ENCODE results near the gene NCAM1.

The NCAM1 gene

DNA sequence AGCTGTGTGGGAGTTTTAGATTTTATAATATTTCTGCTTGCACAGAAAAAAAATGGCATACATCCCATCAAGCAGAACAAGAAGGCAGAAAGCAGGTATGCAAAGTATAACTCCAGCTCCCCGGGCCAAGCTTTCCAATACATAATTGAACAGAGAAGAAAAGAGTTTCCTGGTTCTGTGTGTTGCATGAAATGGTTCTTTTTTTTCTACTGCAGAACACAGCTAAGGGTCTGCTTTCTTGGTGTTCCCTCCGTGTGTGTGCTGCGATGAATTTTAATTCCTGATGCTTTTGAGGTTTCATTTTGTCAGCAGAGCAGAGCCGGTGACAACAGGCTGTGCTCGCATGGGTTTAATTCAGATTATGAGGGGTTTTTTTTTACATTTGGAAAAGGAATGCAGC is 282.5 kb downstream of the NCAM1 start:
- Histone ChIP-seq H3K4me3 (ENCODE audit: insufficient read length, low read depth) (no peak overlapping the region), H3K36me3 (ENCODE audit: insufficient read depth, insufficient read length, low read length) (no peaks in the 10 kb centered on the region), H3K9ac (ENCODE audit: insufficient read length, low read depth) (no peak overlapping the region), H3K4me1 (ENCODE audit: insufficient read depth, insufficient read length) (peaks cover 2% of the 10 kb centered on the region), H3K27me3 (ENCODE audit: insufficient read depth, insufficient read length) (no peaks in the 10 kb centered on the region), H3K9me3 (ENCODE audit: insufficient read depth, low read length) (no peaks in the 10 kb centered on the region)
- DNase-seq (ENCODE audit: low read depth, low spot score) = no peak
- no peak for TF ChIP-seq ZNF274 (IDR thresholded peaks at IDR 0.05; ENCODE audit: low read depth, low read length)

DNA sequence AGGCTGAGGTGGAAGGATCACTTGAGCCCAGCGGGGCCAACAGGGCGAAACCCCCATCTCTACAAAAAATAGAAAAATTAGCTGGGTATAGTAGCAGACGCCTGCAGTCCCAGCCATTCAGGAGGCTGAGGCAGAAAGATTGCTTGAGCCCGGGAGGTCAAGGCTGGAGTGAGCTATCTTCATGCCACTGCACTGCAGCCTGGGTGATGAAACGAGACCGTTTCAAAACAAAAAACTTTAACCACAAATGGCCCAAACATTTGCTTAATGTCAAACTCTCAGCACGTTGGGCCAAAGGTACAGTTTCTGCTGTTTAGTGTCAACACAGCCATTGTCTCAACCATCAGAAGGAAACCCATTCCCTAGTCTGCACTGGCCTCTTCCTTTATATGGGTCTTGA is 284.0 kb downstream of the NCAM1 start:
- Histone ChIP-seq H3K9ac (ENCODE audit: insufficient read length, low read depth) (no peak overlapping the region), H3K36me3 (ENCODE audit: insufficient read depth, insufficient read length, low read length) (no peaks in the 10 kb centered on the region), H3K9me3 (ENCODE audit: insufficient read depth, low read length) (no peaks in the 10 kb centered on the region), H3K4me1 (ENCODE audit: insufficient read depth, insufficient read length) (peaks cover 2% of the 10 kb centered on the region), H3K27me3 (ENCODE audit: insufficient read depth, insufficient read length) (no peaks in the 10 kb centered on the region), H3K4me3 (ENCODE audit: insufficient read length, low read depth) (no peak overlapping the region)
- TF ChIP-seq YY1 (IDR thresholded peaks at IDR 0.05; ENCODE audit: insufficient read depth, insufficient read length) = no peak
- no peak for TF ChIP-seq ZNF274 (IDR thresholded peaks at IDR 0.05; ENCODE audit: low read depth, low read length)
- no peak for TF ChIP-seq SUZ12 (IDR thresholded peaks at IDR 0.05; ENCODE audit: extremely low read depth, insufficient read depth, insufficient read length)
- DNase-seq (ENCODE audit: low read depth, low spot score) = no peak

DNA sequence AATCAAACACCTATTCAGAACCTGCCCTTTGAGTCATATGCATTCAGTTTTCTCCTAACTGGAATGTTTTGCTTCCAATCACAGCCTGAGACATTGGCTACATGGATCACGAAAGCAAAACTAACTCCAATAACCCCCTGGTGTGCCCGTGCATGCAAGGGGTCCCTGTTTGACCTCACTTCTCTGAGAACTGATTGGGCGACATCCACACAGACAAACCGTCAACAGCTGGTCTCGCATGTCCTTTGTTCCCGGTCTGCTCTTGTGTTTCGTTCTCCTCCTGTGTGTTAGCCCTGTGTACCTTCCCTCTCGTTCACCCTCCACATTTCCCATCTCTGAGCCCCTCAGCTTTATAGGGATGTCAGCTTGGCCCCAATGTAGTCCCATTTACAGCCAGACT is 286.0 kb downstream of the NCAM1 start:
- DNase-seq (ENCODE audit: low read depth, low spot score) = no peak
- H3K27me3 ChIP-seq (ENCODE audit: insufficient read depth, insufficient read length) = no peaks in the 10 kb centered on the region
- H3K36me3 ChIP-seq (ENCODE audit: insufficient read depth, insufficient read length, low read length) = no peaks in the 10 kb centered on the region
- no peak overlapping the region for H3K4me3 ChIP-seq (ENCODE audit: insufficient read length, low read depth)
- H3K9ac ChIP-seq (ENCODE audit: insufficient read length, low read depth) = no peak overlapping the region
- TF ChIP-seq YY1 (IDR thresholded peaks at IDR 0.05; ENCODE audit: insufficient read depth, insufficient read length) = no peak
- no peaks in the 10 kb centered on the region for H3K9me3 ChIP-seq (ENCODE audit: insufficient read depth, low read length)
- peaks cover 2% of the 10 kb centered on the region for H3K4me1 ChIP-seq (ENCODE audit: insufficient read depth, insufficient read length)

DNA sequence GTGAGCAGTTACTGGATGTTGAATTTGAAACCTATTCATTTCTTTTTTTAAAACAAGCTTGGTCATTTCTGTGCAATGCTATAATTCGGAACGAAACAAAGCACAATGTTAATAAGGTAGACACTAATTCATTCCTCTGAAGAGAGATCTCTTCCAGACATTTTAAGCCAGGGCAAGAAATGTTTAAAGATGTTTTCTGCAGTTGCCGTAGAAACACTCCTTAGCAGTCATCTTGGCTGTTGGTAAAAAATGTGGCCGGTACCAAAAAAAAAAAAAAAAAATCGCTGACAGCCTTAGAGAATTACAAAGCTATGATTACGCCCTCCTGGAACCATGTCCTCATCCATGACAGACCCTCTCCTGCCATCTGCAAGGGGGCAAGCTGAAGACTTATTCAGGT is 286.7 kb downstream of the NCAM1 start:
- no peaks in the 10 kb centered on the region for H3K36me3 ChIP-seq (ENCODE audit: insufficient read depth, insufficient read length, low read length)
- TF ChIP-seq YY1 (IDR thresholded peaks at IDR 0.05; ENCODE audit: insufficient read depth, insufficient read length) (no peak), ZNF274 (IDR thresholded peaks at IDR 0.05; ENCODE audit: low read depth, low read length) (no peak), SUZ12 (IDR thresholded peaks at IDR 0.05; ENCODE audit: extremely low read depth, insufficient read depth, insufficient read length) (no peak)
- peaks cover 2% of the 10 kb centered on the region for H3K4me1 ChIP-seq (ENCODE audit: insufficient read depth, insufficient read length)
- H3K4me3 ChIP-seq (ENCODE audit: insufficient read length, low read depth) = no peak overlapping the region
- H3K9me3 ChIP-seq (ENCODE audit: insufficient read depth, low read length) = no peaks in the 10 kb centered on the region
- H3K9ac ChIP-seq (ENCODE audit: insufficient read length, low read depth) = no peak overlapping the region
- no peak for DNase-seq (ENCODE audit: low read depth, low spot score)
- H3K27me3 ChIP-seq (ENCODE audit: insufficient read depth, insufficient read length) = no peaks in the 10 kb centered on the region

GRCh38 chr11:113248702-113249490 is 287.7 kb downstream of the NCAM1 start:
- TF ChIP-seq ZNF274 (IDR thresholded peaks at IDR 0.05; ENCODE audit: low read depth, low read length) (no peak), YY1 (IDR thresholded peaks at IDR 0.05; ENCODE audit: insufficient read depth, insufficient read length) (no peak), SUZ12 (IDR thresholded peaks at IDR 0.05; ENCODE audit: extremely low read depth, insufficient read depth, insufficient read length) (no peak)
- DNase-seq (ENCODE audit: low read depth, low spot score) = no peak
- H3K9me3 ChIP-seq (ENCODE audit: insufficient read depth, low read length) = no peaks in the 10 kb centered on the region
- H3K27me3 ChIP-seq (ENCODE audit: insufficient read depth, insufficient read length) = no peaks in the 10 kb centered on the region
- no peaks in the 10 kb centered on the region for H3K4me1 ChIP-seq (ENCODE audit: insufficient read depth, insufficient read length)
- no peak overlapping the region for H3K4me3 ChIP-seq (ENCODE audit: insufficient read length, low read depth)
- H3K36me3 ChIP-seq (ENCODE audit: insufficient read depth, insufficient read length, low read length) = no peaks in the 10 kb centered on the region
- H3K9ac ChIP-seq (ENCODE audit: insufficient read length, low read depth) = no peak overlapping the region

DNA sequence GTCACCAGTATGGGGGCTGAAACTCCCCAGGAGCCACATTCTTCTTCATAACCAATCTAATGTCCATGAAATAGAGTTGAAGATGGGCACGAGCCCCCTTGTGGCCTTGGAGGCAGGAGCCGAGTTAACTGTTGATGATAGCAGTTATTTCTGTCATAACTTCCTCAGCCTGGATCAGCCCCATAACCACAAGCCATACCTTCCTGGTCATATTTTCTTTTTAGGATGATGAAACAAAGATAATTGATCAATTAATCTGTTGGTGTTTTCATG is 288.2 kb downstream of the NCAM1 start:
- H3K4me1 ChIP-seq (ENCODE audit: insufficient read depth, insufficient read length) = no peaks in the 10 kb centered on the region
- no peak for DNase-seq (ENCODE audit: low read depth, low spot score)
- no peak overlapping the region for H3K9ac ChIP-seq (ENCODE audit: insufficient read length, low read depth)
- H3K4me3 ChIP-seq (ENCODE audit: insufficient read length, low read depth) = no peak overlapping the region
- no peaks in the 10 kb centered on the region for H3K36me3 ChIP-seq (ENCODE audit: insufficient read depth, insufficient read length, low read length)
- H3K9me3 ChIP-seq (ENCODE audit: insufficient read depth, low read length) = no peaks in the 10 kb centered on the region
- H3K27me3 ChIP-seq (ENCODE audit: insufficient read depth, insufficient read length) = no peaks in the 10 kb centered on the region
- TF ChIP-seq YY1 (IDR thresholded peaks at IDR 0.05; ENCODE audit: insufficient read depth, insufficient read length) (no peak), SUZ12 (IDR thresholded peaks at IDR 0.05; ENCODE audit: extremely low read depth, insufficient read depth, insufficient read length) (no peak), ZNF274 (IDR thresholded peaks at IDR 0.05; ENCODE audit: low read depth, low read length) (no peak)

GRCh38 chr11:113249786-113250185 is 288.6 kb downstream of the NCAM1 start:
- no peak for DNase-seq (ENCODE audit: low read depth, low spot score)
- no peak overlapping the region for H3K4me3 ChIP-seq (ENCODE audit: insufficient read length, low read depth)
- no peak overlapping the region for H3K9ac ChIP-seq (ENCODE audit: insufficient read length, low read depth)
- TF ChIP-seq ZNF274 (IDR thresholded peaks at IDR 0.05; ENCODE audit: low read depth, low read length) = no peak
- TF ChIP-seq YY1 (IDR thresholded peaks at IDR 0.05; ENCODE audit: insufficient read depth, insufficient read length) = no peak
- TF ChIP-seq SUZ12 (IDR thresholded peaks at IDR 0.05; ENCODE audit: extremely low read depth, insufficient read depth, insufficient read length) = no peak
- no peaks in the 10 kb centered on the region for H3K27me3 ChIP-seq (ENCODE audit: insufficient read depth, insufficient read length)
- no peaks in the 10 kb centered on the region for H3K4me1 ChIP-seq (ENCODE audit: insufficient read depth, insufficient read length)
- no peaks in the 10 kb centered on the region for H3K36me3 ChIP-seq (ENCODE audit: insufficient read depth, insufficient read length, low read length)
- H3K9me3 ChIP-seq (ENCODE audit: insufficient read depth, low read length) = no peaks in the 10 kb centered on the region

GRCh38 chr11:113251281-113251680 is 290.1 kb downstream of the NCAM1 start:
- no peaks in the 10 kb centered on the region for H3K4me1 ChIP-seq (ENCODE audit: insufficient read depth, insufficient read length)
- TF ChIP-seq SUZ12 (IDR thresholded peaks at IDR 0.05; ENCODE audit: extremely low read depth, insufficient read depth, insufficient read length) (no peak), ZNF274 (IDR thresholded peaks at IDR 0.05; ENCODE audit: low read depth, low read length) (no peak), YY1 (IDR thresholded peaks at IDR 0.05; ENCODE audit: insufficient read depth, insufficient read length) (no peak)
- H3K9ac ChIP-seq (ENCODE audit: insufficient read length, low read depth) = no peak overlapping the region
- no peaks in the 10 kb centered on the region for H3K9me3 ChIP-seq (ENCODE audit: insufficient read depth, low read length)
- H3K36me3 ChIP-seq (ENCODE audit: insufficient read depth, insufficient read length, low read length) = no peaks in the 10 kb centered on the region
- no peak for DNase-seq (ENCODE audit: low read depth, low spot score)
- no peak overlapping the region for H3K4me3 ChIP-seq (ENCODE audit: insufficient read length, low read depth)
- no peaks in the 10 kb centered on the region for H3K27me3 ChIP-seq (ENCODE audit: insufficient read depth, insufficient read length)
